HG03066 (cell line): ENCODE data around the gene LMNA.
"Not testable (repeated sequence)": the region's sequence is repeated elsewhere in the genome, so short reads cannot be mapped to it uniquely, and the experiment has no call there.

ENCODE experiments used
- ATAC-seq: cut with Tn5 transposase; IDR thresholded peaks from one replicate; pipeline ENCODE4 v1.9.1; 2021; ENCODE audit warnings: low read depth; ENCODE audit not compliant: unreplicated experiment

Gene LMNA

GRCh38 chr1:156119503-156120209, 5.1 kb downstream of the LMNA start:
- ATAC-seq: peak; percentile 35

- no peak for ATAC-seq
Observed at GRCh38 chr1:156120318-156120717, 5.8 kb downstream of the LMNA start.

DNA sequence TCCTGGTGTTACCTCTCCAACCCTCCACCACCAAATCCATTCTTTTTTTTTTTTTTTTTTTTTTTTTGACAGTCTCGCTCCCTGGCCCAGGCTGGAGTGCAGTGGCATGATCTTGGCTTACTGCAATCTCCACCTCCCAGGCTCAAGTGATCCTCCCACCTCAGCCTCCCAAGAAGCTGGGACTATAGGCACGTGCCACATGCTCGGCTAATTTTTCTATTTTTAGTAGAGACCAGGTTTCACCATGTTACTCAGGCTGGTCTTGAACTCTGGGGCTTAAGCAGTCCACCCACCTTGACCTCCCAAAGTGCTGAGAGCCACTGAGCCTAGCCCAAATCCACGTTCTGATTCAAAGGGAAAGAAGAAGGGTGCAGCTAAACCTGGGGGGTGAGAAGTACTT, 6.5 kb downstream of the LMNA start:
- not testable (repeated sequence) for ATAC-seq

DNA sequence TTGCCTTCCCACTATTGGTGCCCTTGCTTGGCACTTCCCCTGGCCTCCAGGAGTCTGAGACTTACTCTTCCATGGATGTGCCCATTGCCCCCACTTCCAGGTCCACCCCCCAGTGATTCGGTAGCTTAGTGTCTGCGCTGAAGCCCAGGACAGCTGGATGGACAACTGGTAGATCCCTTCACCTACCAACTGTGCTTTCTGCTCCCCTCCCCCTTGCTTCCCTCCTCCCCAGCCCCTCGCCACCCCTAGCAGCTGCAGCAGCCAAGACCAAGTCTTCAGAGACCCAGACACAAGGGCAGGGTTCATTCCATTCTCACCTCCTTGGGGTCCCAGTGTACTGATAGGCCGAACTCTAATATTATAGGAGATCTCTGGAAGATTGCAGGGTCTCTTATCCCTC, 6.9 kb downstream of the LMNA start:
- ATAC-seq: no peak

DNA sequence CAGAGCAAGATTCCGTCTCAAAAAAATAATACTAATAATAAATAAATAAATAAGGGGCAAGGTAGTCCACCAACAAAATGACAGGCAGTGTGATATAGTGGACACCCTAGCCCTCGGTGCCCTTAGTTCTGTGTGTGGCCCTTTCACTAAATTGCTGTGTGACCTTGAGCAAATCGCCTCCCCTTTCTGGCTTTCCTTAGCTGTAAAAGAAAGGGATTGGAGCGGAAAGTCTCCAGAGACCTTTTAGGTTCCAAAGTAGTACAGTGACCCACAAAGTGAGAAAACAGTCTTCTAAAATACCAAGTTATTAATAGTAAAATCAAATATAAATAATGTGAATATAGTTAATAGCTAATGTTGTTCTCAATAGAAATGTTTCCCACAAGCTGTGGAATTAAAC, 7.6 kb downstream of the LMNA start:
- ATAC-seq: no peak

DNA sequence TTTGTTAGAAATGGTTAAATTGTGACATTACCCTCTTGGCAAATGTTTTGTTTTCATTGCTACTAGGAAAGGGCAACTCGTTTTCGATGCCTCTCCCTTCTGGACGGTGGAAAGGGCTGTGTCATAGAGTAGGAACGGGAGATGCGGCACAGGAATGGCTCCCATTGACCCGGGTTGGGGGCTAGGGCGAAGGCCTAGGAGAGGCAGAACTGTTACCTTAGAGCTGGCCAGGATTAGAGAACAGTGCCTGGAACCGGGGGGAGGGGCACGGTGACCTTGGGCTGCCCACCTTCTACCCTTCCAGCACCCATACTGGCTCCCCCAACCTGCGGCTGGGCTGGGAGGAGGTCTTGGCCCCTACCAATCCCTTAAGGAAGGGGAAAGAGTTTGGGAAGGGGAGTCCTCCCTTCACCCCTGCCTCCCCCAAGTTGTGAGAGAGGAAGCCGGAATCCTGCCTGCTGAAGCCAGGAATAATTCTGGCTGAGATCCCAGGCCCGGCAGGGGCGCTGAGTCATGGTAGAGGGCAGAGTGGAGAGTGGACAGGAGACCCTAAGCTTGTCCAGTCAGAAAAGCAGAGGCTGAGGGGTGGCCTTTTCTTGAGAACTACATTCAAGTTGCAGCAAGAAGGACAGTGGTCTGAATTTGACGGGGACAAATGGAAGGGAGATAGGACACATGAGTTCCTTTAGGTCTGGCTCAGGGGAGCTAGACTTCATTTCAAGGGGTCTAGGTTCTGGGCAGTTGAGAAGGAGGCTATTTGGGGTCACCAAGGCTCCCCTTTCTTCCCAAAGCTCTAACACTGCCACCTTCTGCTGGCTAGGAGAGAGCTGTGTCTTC, 8.2 kb downstream of the LMNA start:
- ATAC-seq: no peak

- ATAC-seq: no peak
Observed at GRCh38 chr1:156123356-156124196, 9.1 kb downstream of the LMNA start.

DNA sequence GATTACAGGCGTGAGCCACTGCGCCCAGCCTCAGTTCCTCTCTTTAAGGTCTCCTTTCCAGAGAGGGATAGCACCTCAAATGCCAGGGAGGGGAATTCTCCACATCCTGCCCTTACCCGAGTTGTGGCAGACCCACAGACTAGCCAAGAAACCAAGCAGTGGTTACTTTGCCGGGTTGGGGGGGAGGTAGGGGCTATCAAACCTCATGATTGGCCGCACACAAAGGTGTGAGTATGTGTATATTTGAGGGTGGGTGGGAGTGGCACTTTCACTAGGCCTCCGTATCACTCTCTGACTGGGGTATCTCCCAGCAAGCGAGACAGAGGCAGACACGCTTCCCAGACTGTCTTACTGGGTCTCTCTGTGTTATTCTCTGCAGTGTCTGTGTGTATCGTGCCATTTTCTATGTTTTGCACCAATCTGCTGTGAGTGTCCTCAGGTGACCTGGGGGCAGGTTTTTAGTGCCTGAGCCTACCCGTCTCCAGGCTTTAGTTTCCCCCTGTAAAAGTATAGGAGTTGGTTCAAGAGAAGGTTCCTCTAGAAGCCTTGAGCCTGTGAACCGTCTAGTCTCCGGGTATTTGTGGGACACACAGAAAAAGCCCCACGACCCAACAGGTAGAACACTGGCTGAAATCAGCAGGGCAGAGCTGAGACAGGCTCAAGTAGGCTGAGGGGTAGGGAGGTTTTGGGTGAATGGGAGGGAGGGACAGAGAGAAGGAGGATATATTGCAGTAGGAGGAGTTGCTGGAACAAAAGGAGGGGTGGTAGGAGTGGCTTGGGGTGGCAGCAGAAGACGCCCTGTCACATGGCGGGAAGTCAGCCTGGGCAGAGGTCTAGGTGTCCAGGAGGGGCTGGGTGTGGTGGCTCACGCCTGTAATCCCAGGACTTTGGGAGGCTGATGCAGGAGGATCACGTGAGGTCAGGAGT, 10.3 kb downstream of the LMNA start:
- ATAC-seq: no peak

DNA sequence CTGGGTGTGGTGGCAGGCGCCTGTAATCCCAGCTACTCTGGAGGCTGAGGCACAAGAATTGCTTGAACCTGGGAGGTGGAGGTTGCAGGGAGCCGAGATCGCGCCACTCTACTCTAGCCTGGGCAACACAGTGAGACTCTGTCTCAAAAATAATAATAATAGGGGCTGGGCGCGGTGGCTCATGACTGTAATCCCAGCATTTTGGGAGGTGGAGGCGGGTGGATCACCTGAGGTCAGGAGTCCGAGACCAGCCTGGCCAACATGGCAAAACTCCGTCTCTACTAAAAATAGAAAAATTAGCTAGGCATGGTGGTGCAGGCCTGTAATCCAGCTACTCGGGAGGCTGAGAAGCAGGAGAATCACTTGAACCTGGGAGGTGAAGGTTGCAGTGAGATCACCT, 11.0 kb downstream of the LMNA start:
- not testable (repeated sequence) for ATAC-seq

- no peak for ATAC-seq
Observed at GRCh38 chr1:156126043-156126629, 11.6 kb downstream of the LMNA start.

DNA sequence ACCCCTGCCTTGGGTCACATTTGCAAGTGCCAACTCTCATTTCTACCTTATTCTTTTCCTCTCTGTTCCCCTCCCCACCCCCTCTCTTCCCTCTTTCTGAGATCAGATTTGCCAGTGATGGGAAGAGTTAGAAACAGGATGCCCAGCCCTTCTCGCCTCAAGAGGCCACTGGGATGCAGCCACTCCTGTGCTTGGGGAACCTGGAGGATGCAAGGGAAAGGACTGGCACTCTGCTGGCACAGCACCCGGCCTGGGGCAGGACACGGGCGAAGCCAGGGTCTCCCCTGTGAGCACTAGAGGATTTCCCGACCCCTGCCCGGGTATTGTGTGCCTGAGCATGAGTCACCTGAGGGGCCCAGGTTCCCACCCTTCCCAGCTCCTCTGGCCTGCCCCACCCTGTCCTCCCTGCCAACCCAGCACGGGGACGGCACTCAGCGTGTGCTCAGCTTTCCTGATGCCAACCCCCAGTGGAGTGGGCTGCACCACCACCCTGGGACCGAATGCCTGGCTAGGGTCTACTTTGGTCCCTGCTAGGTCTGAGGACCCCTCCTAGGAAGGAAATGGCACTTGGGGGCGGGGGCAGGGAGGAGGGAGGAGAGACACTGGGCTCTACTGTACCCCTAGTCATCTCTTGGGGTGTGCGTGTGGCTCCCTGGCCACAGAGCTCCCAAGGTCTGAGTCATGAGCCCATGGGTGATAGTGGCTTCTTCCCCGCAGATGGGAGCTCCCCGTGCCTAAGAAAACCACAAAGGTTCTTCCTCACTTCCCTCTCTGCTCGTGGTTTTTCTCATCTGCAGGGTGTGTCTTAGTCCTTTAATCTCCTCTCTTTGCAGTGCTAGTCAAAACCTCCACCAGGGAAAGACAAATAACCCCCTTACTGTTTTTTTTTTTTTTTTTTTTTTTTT, 12.4 kb downstream of the LMNA start:
- no peak for ATAC-seq

DNA sequence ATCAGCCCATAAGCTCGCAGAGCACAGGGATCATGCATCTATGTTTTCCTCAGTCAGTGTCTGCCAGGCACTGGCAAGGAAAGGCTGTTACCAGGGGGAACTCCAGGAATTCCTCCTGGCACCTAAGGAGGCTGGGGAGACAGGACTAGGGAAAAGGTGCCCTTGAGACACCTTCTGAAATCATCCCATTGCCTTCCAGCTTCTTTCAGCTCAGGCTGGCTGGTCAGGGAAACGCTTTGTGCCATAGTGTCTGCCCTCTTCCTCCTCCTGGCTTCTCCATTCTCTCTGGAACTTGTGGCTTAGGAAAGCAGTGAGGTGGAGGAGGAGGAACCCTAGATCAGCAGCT, 13.8 kb downstream of the LMNA start:
- no peak for ATAC-seq

- ATAC-seq: no peak
Observed at GRCh38 chr1:156128654-156129597, 14.4 kb downstream of the LMNA start.

DNA sequence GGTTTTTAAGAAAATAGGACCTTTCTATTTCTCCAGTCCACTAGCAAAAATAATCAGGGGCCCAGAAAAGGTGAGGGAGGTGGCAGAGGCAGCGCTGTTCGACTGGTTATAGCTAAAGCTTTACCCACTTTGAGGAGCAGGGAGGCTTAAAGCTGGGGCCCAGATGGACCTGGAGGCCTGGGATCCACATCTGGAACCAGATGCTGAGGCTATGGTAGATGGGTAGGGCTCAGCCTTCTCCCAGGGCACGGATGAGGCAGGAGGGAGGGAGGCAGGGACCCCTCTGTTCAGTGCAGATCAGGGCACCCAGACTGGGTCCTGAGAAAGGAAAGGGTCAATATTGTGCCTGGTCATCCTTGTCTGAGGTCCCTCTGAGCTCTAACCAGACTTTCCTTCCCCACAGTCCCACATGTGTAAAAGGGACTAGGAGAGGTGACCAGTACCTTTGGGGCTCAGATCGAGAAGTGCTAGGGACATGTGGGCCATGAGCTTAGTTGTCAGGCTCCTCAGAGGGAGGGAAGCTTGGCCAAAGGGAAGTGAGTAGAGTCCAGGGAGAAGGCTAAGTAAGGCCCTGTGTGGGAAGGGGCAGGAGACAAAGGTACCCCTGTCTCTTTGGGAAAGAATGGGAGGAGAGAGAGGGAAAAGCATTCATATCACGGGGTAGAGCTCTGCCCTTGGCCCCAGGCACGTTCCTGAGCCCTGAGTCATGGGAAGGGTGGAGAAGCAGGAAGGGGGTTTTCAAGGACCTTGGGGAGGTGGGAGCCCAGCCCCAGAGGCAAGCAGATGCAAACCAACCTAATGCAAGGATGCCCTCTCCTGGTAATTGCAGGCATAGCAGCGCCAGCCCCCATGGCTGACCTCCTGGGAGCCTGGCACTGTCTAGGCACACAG, 15.4 kb downstream of the LMNA start:
- ATAC-seq: no peak

- ATAC-seq: no peak
Observed at GRCh38 chr1:156130578-156130942, 16.0 kb downstream of the LMNA start.

- ATAC-seq: no peak
Observed at GRCh38 chr1:156134716-156135435, 20.4 kb downstream of the LMNA start.
